GM21367 (cell line): ENCODE data around the gene EFCAB8.
"Not testable (repeated sequence)": the region's sequence is repeated elsewhere in the genome, so short reads cannot be mapped to it uniquely, and the experiment has no call there.

Source experiments
- ATAC-seq: cut with Tn5 transposase; IDR thresholded peaks from one replicate; pipeline ENCODE4 v1.9.1; 2021; ENCODE audit not compliant: unreplicated experiment

The EFCAB8 gene

GRCh38 chr20:32842688-32843524, 15.8 kb upstream of the EFCAB8 start:
- no peak for ATAC-seq

GRCh38 chr20:32845786-32846185, 12.9 kb upstream of the EFCAB8 start:
- no peak for ATAC-seq

- ATAC-seq: no peak
Measured at GRCh38 chr20:32846852-32847251, 11.9 kb upstream of the EFCAB8 start.

DNA sequence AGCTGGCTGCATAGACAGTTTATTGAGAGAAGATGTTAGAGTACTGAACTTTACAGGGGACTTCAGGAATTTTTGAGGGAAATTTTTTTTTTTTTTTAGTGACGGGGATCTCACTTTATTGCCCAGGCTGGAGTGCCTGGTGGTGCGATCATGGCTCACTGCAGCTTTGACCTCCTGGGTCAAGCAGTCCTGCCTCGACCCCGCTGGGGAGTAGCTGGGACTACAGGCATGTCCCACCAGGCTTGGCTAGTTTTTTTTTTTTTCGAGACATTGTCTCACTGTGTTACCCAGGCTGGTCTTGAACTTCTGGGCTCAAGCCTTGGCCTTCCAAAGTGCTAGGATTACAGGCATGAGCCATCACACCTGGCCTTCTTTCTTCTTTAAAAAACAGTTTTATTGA, 10.8 kb upstream of the EFCAB8 start:
- ATAC-seq: no peak

- ATAC-seq: no peak
Measured at GRCh38 chr20:32848846-32849245, 9.9 kb upstream of the EFCAB8 start.

- no peak for ATAC-seq
Measured at GRCh38 chr20:32849577-32849976, 9.1 kb upstream of the EFCAB8 start.

DNA sequence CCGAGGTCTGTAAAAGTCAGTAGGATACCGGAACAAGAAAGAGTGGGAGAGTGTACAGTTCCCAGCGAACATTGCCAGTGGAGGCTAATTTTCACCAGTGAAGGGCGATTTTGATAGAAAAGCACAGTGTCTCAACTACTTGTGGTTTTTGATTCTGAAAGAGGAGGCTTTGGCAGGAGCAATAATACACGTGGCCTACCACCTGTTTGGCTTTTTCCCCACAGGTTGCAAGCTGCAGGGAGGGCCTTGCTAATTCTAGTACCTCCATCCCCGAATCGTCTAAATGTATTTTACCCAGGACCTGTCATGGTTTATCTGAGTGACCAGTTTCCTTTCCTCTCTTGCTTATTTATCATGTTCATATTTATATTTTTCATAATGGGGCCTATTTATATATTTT, 3.3 kb upstream of the EFCAB8 start:
- ATAC-seq: no peak

DNA sequence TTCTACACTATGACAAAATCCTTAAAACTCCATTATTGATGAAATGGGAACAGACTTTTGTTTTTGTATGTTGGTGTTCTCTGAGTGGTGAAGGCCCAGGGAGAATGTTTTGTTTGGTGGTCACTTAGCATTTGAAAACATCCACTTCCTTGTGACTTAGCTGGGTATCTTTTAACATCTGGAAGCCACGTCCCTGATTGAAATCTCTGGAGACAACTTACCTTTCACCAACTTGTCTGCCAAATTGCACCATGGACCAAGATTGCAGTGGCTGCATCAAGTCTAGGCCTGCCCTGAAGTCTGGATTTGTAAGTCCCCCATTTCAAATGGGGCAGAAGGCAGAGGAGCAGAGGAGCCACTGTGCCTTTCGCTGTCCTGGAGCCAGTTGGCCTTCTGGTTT, 534 bp upstream of the EFCAB8 start:
- no peak for ATAC-seq

- no peak for ATAC-seq
Measured at GRCh38 chr20:32861446-32861845, 2.7 kb downstream of the EFCAB8 start.

DNA sequence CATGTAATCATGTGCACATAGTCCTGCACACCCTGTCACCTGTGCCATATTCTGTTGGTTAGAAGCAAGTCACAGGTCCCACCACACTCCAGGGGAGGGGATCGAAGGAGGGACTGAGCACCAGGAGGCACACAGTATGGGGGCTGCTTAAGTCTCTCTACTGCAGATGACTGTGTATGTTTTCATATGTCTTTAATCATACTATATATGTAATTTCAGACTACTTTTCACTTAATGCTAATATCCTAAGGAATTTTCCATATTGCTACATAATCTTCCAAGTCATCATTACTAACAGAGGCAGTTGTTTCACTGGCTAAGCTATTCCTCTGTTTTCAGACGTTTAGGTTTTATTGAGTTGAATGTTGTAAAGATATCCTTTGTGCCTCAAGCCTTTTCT, 10.8 kb downstream of the EFCAB8 start:
- no peak for ATAC-seq

DNA sequence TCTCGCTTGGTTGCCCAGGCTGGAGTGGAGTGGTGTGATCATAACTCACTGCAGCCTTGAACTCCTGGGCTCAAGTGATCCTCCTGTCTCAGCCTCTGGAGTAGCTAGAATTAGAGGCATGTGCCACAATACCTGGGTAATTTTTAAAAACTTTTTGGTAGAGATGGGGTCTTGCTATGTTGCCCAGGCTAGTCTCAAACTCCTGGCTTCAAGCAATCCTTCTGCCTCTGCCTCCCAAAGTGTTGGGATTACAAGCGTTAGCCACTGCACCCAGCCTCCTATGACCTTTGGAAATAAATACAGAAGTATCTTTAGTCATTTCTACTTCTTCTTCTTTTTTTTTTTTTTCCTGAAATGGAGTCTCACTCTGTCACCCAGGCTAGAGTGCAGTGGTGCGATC, 11.8 kb downstream of the EFCAB8 start:
- ATAC-seq: not testable (repeated sequence)

- ATAC-seq: no peak
Measured at GRCh38 chr20:32870985-32871384, 12.3 kb downstream of the EFCAB8 start.

DNA sequence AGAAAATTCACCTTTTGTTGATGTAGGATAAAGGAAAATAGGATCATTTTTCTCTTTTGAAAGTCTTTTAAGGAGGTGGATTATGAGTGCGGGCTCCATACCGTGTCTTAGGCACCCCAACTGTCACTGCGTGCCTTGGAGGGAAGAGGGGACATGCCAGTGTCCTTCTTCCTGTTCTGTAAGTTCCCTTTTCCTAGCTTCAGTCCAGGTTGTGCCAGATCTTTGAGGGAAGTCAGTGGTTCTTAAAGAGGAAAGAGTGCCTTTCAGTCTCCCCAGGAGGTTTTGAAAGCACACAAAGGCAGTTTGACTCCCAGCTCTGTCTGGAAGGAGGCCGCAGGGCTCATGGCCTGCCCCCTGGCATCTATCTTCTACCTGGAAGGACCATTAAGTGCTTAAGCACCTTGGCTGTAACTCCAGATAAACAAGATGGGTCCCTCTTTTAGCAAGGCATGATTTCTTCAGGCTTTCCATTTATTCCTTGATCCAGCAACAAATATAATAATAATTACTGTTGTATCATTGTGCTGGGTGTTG, 13.0 kb downstream of the EFCAB8 start:
- no peak for ATAC-seq

DNA sequence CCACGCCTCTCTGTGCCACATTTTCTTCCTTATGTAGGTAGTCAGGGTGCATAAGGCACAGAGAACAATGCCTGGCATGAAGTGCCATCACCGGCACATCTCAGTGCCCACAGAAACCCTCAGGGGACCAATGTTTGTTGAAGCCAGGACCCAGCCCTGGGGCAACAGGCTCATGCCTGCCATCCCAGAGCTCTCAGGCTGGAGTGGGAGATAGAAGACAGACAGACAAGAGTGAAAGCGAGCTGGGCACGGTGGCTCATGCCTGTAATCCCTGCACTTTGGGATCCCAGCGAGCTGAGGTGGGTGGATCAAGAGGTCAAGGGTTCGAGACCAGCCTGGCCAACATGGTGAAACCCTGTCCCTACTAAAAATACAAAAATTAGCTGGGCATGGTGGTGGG, 13.5 kb downstream of the EFCAB8 start:
- ATAC-seq: no peak

- no peak for ATAC-seq
Measured at GRCh38 chr20:32875673-32876072, 16.9 kb downstream of the EFCAB8 start.

DNA sequence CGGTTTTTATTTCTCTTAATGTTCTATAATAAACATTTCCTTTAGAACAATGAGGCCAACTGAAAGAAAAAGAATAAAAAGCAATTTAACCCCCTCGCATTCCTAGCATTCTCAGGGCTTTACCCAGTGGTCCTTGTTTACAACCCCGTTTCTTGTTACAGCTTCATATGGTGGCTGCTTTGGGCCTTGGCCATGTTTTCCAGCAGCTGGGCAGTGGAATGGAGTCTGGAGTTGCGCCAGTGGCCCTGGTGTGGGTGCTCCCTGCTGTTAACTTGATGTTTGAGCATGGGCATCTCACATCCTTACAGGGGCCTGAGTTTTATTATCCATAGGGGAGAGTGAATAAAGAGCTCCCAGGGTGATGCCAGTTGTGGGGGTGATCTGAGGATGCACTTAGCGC, 18.8 kb downstream of the EFCAB8 start:
- ATAC-seq: no peak

- ATAC-seq: no peak
Measured at GRCh38 chr20:32878820-32879219, 20.1 kb downstream of the EFCAB8 start.

- ATAC-seq: no peak
Measured at GRCh38 chr20:32879538-32879937, 20.8 kb downstream of the EFCAB8 start.

- ATAC-seq: no peak
Measured at GRCh38 chr20:32880635-32881034, 21.9 kb downstream of the EFCAB8 start.

- no peak for ATAC-seq
Measured at GRCh38 chr20:32883081-32883480, 24.4 kb downstream of the EFCAB8 start.

- no peak for ATAC-seq
Measured at GRCh38 chr20:32885185-32885584, 26.5 kb downstream of the EFCAB8 start.

DNA sequence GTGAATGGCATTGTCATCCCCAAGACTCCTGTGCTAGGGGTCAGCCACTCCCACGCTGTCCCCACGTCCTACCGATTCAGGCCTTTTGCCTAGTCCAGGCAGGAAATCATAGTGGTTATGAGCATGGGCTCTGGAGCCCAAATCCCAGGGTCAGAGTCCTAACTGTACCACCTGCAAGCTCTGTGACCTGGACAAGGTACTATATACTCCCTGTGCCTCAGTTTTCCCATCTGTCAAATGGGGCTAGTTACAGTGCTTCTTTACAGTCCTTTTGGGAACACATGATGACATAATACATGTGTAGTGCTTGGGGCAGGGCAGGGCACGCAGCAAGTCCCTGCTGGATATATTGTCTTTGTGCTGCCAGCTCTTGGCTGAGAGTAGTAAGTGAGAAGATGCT, 27.2 kb downstream of the EFCAB8 start:
- ATAC-seq: no peak

GRCh38 chr20:32886652-32887051, 27.9 kb downstream of the EFCAB8 start:
- no peak for ATAC-seq
